Kidney (tissue), 14 donors: ENCODE data around the gene L3MBTL4. TPM values are rescaled to one million over a fixed set of nuclear protein-coding genes. Genes with fewer than 3 reads are reported as not detected.

Experiments
- DNase-seq, 5 donors: peaks; one replicate each; pipeline ENCODE4 v3.0.0-alpha.2; 2013 to 2020
- FAIRE-seq: peaks from 2 replicates; lab custom pipeline; 2012; peaks lifted over from hg19 to GRCh38; lab: Jason Lieb, UNC
- H3K27ac ChIP-seq, 2 donors: one replicate each; pipeline ENCODE4 v1.7.0; 2013; ENCODE audit warnings: low read depth in 2 of 2, low read length in 2 of 2, inconsistent platforms in 1 of 2
- H3K27me3 ChIP-seq: one replicate; pipeline ENCODE4 v1.7.1; 2013; ENCODE audit warnings: low read length, inconsistent platforms; ENCODE audit not compliant: control insufficient read depth, insufficient read depth
- H3K36me3 ChIP-seq, 3 donors: one replicate each; pipeline versions ENCODE4 v1.7.0 to v1.7.1; 2013; ENCODE audit warnings: low read length in 3 of 3, control low read depth in 1 of 3, inconsistent platforms in 1 of 3; ENCODE audit not compliant: insufficient read depth in 3 of 3, control insufficient read depth in 2 of 3
- H3K4me1 ChIP-seq, 3 donors: one replicate each; pipeline versions ENCODE4 v1.7.0 to v1.7.1; 2013; ENCODE audit warnings: low read length in 3 of 3, inconsistent platforms in 1 of 3, low read depth in 1 of 3; ENCODE audit not compliant: control insufficient read depth in 2 of 3, insufficient read depth in 2 of 3
- H3K4me3 ChIP-seq, 3 donors: one replicate each; pipeline versions ENCODE4 v1.7.0 to v1.8.1; 2013; ENCODE audit warnings: low read length in 3 of 3, control low read depth in 1 of 3, inconsistent platforms in 1 of 3
- H3K9ac ChIP-seq, 3 donors: one replicate each; pipeline versions ENCODE4 v1.7.0 to v1.7.1; 2013; ENCODE audit warnings: low read length in 3 of 3, control low read depth in 1 of 3, inconsistent platforms in 1 of 3
- H3K9me3 ChIP-seq, 3 donors: one replicate each; pipeline versions ENCODE4 v1.7.0 to v1.7.1; 2013; ENCODE audit warnings: low read length in 3 of 3, control low read depth in 1 of 3, inconsistent platforms in 1 of 3; ENCODE audit not compliant: control insufficient read depth in 2 of 3, insufficient read depth in 1 of 3
- intact Hi-C: fragments of 100-400 bp; cut with DNase I; formaldehyde crosslinking; loops from one replicate; pipeline ENCODE4 v1.11.1; 2022
- polyA plus RNA-seq: library from polyadenylated mRNA; stranded (reverse); fragments of 350-450 nt; fragmentation: Illumina TruSeq; extraction: RNeasy Lipid Tissue Mini Kit (QIAGEN cat#74804); gene quantifications from one replicate; pipeline ENCODE4 v1.2.3, GENCODE V29; 2014; ENCODE audit warnings: low read depth, low replicate concordance; ENCODE audit not compliant: insufficient read depth
- total RNA-seq: library from RNA; stranded (reverse); fragmentation: NEBNext Ultra II Directional; extraction: Animal tissue kit (Norgen Biotek cat#: 25700); gene quantifications from one replicate; pipeline ENCODE4 v1.2.1, GENCODE V29; 2021
- TF ChIP-seq, protein P1 (sequence below): IDR thresholded peaks from 3 replicates; pipeline ENCODE4 v1.5.1; 2012; ENCODE audit warnings: mild to moderate bottlenecking, moderate library complexity, borderline replicate concordance; ENCODE audit not compliant: insufficient read depth; ENCODE audit errors: extremely low read depth
- donor health status: control.
- donor health status: control.
- donor health status: control.
- donor health status: control.
- donor health status: control.
- donor health status: DM: yes; HTN: yes; CAD: no.
- donor health status: Normal renal cell carcinoma (clear cell type).

The L3MBTL4 gene
- total and polyA plus RNA-seq, 2 donors from 2014 or later: 3.9 to 15.2 TPM

DNA sequence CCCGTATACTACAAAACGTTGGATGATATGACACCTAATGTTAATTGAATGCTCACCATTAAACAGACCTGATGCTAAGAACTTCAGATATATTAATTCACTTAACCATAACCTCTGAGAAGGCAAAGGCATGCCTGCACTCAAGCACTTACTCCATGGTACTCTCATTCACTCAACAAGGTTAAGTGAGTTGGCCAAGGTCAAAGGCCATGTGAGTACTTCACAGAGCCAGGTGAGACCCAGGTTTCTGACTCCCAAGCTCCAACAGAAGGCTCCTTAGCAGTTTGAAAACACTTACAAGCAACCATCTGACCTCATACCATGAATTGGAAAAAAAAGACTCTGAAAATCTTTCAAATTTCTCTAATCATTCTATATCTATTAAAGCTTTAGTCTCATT, 198.8 kb downstream of the L3MBTL4 start:
- TF ChIP-seq, protein P1, sequence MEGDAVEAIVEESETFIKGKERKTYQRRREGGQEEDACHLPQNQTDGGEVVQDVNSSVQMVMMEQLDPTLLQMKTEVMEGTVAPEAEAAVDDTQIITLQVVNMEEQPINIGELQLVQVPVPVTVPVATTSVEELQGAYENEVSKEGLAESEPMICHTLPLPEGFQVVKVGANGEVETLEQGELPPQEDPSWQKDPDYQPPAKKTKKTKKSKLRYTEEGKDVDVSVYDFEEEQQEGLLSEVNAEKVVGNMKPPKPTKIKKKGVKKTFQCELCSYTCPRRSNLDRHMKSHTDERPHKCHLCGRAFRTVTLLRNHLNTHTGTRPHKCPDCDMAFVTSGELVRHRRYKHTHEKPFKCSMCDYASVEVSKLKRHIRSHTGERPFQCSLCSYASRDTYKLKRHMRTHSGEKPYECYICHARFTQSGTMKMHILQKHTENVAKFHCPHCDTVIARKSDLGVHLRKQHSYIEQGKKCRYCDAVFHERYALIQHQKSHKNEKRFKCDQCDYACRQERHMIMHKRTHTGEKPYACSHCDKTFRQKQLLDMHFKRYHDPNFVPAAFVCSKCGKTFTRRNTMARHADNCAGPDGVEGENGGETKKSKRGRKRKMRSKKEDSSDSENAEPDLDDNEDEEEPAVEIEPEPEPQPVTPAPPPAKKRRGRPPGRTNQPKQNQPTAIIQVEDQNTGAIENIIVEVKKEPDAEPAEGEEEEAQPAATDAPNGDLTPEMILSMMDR: no peak
- H3K9me3 ChIP-seq: no peaks in the 10 kb centered on the region
- H3K4me1 ChIP-seq: no peaks in the 10 kb centered on the region
- intact Hi-C loops: no loop called here
- no peak overlapping the region for H3K4me3 ChIP-seq
- no peak overlapping the region for H3K27ac ChIP-seq
- H3K27me3 ChIP-seq: no peaks in the 10 kb centered on the region
- H3K36me3 ChIP-seq: peaks cover 0 to 2% (median 0%) of the 10 kb centered on the region in 3 donors
- no peak for DNase-seq
- no peak for FAIRE-seq
- no peak overlapping the region for H3K9ac ChIP-seq

GRCh38 chr18:6211174-6211504, 203.6 kb downstream of the L3MBTL4 start:
- H3K9ac ChIP-seq: no peak overlapping the region
- intact Hi-C loops: no loop called here
- no peaks in the 10 kb centered on the region for H3K4me1 ChIP-seq
- no peaks in the 10 kb centered on the region for H3K27me3 ChIP-seq
- no peak overlapping the region for H3K4me3 ChIP-seq
- no peak overlapping the region for H3K27ac ChIP-seq
- FAIRE-seq (no peak), DNase-seq (no peak)
- no peaks in the 10 kb centered on the region for H3K9me3 ChIP-seq
- TF ChIP-seq, protein P1: no peak
- no peaks in the 10 kb centered on the region for H3K36me3 ChIP-seq

DNA sequence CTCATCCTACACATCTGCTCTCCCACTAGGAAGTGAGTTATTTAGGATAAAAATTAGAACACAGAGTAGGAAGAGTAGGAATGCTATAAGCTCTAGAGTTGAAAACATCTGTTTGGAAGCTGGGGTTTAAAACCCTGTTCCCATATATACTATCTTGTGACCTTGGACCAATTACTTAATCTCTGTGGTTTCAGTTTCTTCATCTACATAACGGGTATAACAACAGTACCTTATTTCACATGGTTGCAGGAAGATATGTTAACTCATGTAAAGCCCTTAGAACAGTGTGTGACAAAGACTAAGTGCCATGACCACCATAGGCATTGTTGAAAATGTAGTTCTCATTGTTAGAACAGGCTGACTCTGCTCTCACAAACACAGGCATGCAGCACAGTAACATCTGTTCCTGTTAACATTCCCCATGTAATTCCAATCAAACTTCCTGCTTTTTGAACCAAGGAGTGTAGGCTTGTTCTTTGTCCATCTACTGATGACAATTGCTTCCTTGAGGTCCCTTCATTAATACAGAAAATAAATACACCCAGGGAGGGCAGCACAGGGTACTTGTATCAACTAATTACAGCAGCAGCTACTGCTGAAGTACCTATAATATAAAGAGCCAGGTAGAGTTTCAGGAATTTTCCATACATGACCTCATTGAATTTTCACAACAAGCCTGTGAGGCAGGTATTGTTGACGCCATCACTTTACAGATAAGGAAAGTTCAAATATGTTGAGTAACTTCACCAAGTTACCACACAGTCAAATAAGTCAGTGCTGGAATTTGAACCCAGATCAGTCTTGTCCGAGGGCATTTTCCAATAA, 204.2 kb downstream of the L3MBTL4 start:
- FAIRE-seq: no peak
- no peaks in the 10 kb centered on the region for H3K27me3 ChIP-seq
- H3K4me1 ChIP-seq: no peaks in the 10 kb centered on the region
- H3K36me3 ChIP-seq: no peaks in the 10 kb centered on the region
- no peak overlapping the region for H3K9ac ChIP-seq
- TF ChIP-seq, protein P1: no peak
- no peak for DNase-seq
- no peaks in the 10 kb centered on the region for H3K9me3 ChIP-seq
- H3K27ac ChIP-seq: no peak overlapping the region
- no peak overlapping the region for H3K4me3 ChIP-seq
- intact Hi-C loops: no loop called here
